Activated effector memory CD4-positive, alpha-beta T cell treated with anti-CD3 and anti-CD28 coated beads, Interleukin-2, amount 50 U/mL, for 16 hours (primary cell): ENCODE data around the gene ZNF3.

Source experiments
- DNase-seq: peaks from one replicate; pipeline ENCODE4 v3.0.0-alpha.2; 2020

Gene ZNF3

GRCh38 chr7:100088095-100088620 is 6.6 kb upstream of the ZNF3 start:
- DNase-seq: no peak

GRCh38 chr7:100087055-100087750 is 5.7 kb upstream of the ZNF3 start:
- DNase-seq: no peak

- DNase-seq: no peak
Observed at GRCh38 chr7:100085515-100085914, 4.0 kb upstream of the ZNF3 start.

- DNase-seq: no peak
Observed at GRCh38 chr7:100082978-100083377, 1.5 kb upstream of the ZNF3 start.

- DNase-seq: no peak
Observed at GRCh38 chr7:100080907-100081534, 502 bp downstream of the ZNF3 start.

- DNase-seq: no peak
Observed at GRCh38 chr7:100079024-100079560, 2.4 kb downstream of the ZNF3 start.

GRCh38 chr7:100077205-100077604 is 4.3 kb downstream of the ZNF3 start:
- no peak for DNase-seq

- DNase-seq: no peak
Observed at GRCh38 chr7:100075418-100075817, 6.1 kb downstream of the ZNF3 start.

- no peak for DNase-seq
Observed at GRCh38 chr7:100074841-100075240, 6.7 kb downstream of the ZNF3 start.

- no peak for DNase-seq
Observed at GRCh38 chr7:100072462-100072861, 9.1 kb downstream of the ZNF3 start.

- no peak for DNase-seq
Observed at GRCh38 chr7:100071018-100071723, 10.4 kb downstream of the ZNF3 start.

- no peak for DNase-seq
Observed at GRCh38 chr7:100069991-100070390, 11.5 kb downstream of the ZNF3 start.

- no peak for DNase-seq
Observed at GRCh38 chr7:100066953-100067352, 14.6 kb downstream of the ZNF3 start.

- DNase-seq: no peak
Observed at GRCh38 chr7:100065452-100066186, 15.9 kb downstream of the ZNF3 start.

- DNase-seq: no peak
Observed at GRCh38 chr7:100064162-100064561, 17.4 kb downstream of the ZNF3 start.

- no peak for DNase-seq
Observed at GRCh38 chr7:100063376-100063775, 18.1 kb downstream of the ZNF3 start.

- DNase-seq: no peak
Observed at GRCh38 chr7:100061518-100062193, 19.9 kb downstream of the ZNF3 start.

- DNase-seq: no peak
Observed at GRCh38 chr7:100059251-100059739, 22.2 kb downstream of the ZNF3 start.

- DNase-seq: no peak
Observed at GRCh38 chr7:100057006-100057405, 24.5 kb downstream of the ZNF3 start.

GRCh38 chr7:100053215-100053614 is 28.3 kb downstream of the ZNF3 start:
- DNase-seq: no peak

GRCh38 chr7:100051611-100052010 is 29.9 kb downstream of the ZNF3 start:
- no peak for DNase-seq
